H1 (cell line): ENCODE measurements around the gene B3GAT1.

ENCODE experiments used
- POLR2A ChIP-seq, 2 experiments: IDR thresholded peaks; 1 replicate in 1 of 2; 2 replicates in 1 of 2; pipeline ENCODE4 v1.6.1; 2011; ENCODE audit warnings: low read depth in 2 of 2, low read length in 2 of 2, mild to moderate bottlenecking in 2 of 2; ENCODE audit errors: control extremely low read depth in 1 of 2
- POLR2AphosphoS5 ChIP-seq: IDR thresholded peaks from 2 replicates; pipeline ENCODE4 v1.6.1; 2011; ENCODE audit warnings: low read depth, low read length

DNA sequence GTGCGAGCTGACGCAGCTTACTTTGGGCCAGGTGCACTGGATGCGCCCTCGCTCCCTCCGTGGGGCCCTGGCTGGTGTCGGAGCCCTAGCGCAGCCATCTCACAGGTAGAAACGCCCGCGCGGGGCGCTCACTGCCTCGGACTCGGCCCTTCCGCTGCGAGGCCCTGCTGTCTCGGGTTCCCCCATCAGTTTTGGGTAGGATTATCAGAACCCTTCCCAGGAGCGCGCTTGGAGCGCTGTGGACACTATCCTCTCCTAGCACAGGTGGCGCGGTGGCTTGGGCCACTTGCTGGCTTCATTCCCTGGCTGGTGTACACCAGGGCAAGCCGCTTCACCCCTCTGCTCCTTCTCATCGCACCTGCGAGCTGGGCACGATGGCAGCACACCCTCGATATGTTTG, 35.7 kb upstream of the B3GAT1 start:
- no peak for TF ChIP-seq POLR2A (IDR thresholded peaks at IDR 0.05; ENCODE audit: control extremely low read depth in 1 of 2, low read depth in 2 of 2, low read length in 2 of 2)
- TF ChIP-seq POLR2AphosphoS5 = no peak
